AG09319 (cell line): Measurements from ENCODE around the gene EGFR.

Experiments used
- DNase-seq: peaks from one replicate; pipeline ENCODE4 v3.0.0-alpha.2; 2010; ENCODE audit warnings: low read depth; ENCODE audit errors: extremely low read depth
- TF ChIP-seq, protein P1 (sequence below): IDR thresholded peaks from 2 replicates; pipeline ENCODE4 v1.5.1; 2011; ENCODE audit warnings: low read depth, mild to moderate bottlenecking, inconsistent platforms, low read length, moderate library complexity

EGFR gene

DNA sequence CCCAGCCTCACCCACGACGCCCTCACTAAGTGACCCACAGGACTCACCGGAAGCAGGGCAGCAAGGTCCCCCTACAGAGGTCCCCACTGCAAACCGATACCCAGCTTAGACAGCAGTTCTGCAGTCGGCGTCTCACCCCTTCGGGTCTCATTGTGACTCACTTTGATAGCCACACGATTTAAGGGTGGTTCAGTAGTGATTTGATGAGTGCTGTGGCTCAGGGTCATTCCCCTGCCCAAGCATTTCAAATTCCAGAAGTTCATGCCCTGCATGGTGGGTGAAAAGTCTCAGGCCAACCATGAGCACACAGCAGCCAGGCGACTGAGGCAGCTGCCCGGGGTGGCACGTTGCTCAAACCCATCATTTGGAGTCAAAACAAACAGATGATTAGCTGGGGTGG is 93.2 kb downstream of the EGFR start:
- DNase-seq, result no peak
- TF ChIP-seq, protein P1, sequence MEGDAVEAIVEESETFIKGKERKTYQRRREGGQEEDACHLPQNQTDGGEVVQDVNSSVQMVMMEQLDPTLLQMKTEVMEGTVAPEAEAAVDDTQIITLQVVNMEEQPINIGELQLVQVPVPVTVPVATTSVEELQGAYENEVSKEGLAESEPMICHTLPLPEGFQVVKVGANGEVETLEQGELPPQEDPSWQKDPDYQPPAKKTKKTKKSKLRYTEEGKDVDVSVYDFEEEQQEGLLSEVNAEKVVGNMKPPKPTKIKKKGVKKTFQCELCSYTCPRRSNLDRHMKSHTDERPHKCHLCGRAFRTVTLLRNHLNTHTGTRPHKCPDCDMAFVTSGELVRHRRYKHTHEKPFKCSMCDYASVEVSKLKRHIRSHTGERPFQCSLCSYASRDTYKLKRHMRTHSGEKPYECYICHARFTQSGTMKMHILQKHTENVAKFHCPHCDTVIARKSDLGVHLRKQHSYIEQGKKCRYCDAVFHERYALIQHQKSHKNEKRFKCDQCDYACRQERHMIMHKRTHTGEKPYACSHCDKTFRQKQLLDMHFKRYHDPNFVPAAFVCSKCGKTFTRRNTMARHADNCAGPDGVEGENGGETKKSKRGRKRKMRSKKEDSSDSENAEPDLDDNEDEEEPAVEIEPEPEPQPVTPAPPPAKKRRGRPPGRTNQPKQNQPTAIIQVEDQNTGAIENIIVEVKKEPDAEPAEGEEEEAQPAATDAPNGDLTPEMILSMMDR, result no peak

DNA sequence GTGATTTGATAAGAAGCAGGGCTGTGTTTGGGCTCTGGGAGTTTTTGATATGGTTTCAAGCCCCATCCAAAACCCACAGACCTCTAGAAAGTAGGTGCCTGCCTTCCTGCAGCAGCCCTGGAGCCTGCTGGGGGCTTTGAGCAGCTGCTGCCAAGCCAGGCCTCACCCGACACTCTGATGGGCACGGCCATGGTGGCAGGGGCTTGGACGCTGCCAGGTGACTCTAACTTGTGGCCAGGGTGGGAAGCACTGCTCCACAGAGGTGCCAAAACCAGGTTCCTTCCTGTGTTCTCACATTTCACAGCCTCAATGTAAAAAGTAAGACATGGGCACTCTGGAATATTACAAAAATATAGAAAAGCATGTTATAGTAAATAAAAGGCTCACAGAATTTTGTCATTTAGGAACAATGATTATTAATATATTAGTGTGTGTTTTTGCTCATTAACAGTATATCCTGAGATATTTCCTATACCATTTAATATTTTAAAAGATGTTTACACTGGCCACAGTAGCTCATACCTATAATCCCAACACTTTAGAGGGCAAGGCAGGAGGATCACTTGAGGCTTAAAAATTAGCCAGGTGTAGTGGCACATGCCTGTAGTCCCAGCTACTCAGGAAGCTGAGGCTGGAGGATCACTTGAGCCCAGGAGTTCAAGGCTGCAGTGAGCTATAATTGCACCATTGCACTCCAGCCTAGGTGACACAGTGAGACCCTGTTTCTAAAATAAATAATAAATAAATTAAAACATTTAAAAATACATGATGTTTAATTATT is 95.1 kb downstream of the EGFR start:
- DNase-seq, result no peak
- TF ChIP-seq, protein P1, result no peak

DNA sequence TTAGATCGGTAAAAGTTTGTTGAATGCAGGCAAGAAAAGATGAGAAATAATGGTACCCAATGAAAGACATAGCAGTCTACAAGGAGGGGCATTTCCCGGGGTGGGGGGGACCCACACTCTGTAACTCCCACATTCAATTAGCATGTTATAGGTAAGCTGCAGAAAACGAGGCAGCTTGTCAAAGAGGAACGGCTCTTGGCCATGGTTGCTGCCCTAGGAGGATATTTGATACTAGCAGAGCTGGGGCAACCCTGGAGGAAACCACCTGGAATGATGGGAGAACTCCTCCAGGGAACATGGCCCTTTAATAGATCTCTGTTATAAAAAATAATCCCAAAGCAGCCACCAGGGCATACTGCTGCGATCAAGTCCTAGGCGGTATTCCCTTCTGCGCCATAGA is 98.5 kb downstream of the EGFR start:
- TF ChIP-seq, protein P1, result no peak

DNA sequence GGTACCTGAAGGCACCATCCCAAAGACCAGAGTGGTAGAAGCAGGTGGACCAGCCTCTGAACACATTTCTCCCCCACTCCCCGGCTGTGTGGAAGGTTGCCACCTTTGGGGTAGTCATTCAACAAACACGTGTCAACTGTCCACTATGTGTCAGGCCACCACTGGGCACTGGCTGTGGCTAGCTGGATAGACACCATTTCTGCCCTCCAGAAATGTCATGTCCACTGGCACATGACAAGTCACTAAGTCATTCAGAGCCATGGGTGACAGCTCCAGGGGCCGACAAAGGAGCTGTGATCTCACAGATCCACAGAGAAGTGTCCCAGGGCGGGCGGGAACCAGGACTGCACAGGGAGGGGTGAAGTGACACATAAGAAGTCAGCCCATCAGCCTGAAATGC is 99.6 kb downstream of the EGFR start:
- no peak for DNase-seq
- TF ChIP-seq, protein P1, result no peak

More for the DNA sequence above, 98.5 kb downstream of the EGFR start:
- no peak for DNase-seq

DNA sequence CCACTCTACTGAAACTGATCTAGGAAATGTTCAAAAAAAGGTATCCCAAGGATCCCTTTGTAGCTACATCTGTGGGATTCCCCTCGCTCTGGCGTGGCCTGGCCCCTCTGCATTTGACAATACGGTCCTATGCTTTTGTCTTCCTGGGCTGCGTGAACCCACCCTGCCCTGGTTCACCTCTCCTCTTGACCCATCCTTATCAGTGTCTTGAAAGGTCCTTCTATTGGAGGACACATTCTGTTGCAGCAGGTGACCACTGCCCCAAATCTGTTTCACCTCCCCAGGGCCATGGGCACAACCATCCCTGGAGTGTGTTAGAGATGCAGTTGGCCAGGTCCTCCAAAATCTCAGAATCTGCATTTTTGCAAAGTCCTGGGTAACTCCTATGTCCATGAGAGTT is 100.8 kb downstream of the EGFR start:
- TF ChIP-seq, protein P1, result no peak
- DNase-seq, result no peak

DNA sequence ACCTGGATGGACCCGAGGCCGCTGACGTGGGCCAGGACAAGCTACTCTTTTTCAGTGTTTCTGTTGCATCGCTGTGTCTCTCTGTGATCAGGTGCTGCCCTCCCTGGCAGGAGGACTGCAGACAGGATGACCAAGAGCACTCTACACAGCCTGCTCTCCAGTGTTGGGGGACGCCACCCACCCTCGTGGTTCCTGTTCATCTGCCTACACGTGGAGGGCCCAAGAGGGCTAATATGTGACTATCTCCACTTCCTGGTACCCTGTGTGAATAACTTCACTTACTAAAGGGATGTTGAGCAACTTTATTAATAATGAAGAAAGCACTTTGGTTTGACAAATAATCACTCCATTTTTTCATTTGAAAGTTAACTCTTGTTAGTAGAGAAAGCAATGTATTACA is 101.3 kb downstream of the EGFR start:
- TF ChIP-seq, protein P1, result no peak
- DNase-seq, result no peak

DNA sequence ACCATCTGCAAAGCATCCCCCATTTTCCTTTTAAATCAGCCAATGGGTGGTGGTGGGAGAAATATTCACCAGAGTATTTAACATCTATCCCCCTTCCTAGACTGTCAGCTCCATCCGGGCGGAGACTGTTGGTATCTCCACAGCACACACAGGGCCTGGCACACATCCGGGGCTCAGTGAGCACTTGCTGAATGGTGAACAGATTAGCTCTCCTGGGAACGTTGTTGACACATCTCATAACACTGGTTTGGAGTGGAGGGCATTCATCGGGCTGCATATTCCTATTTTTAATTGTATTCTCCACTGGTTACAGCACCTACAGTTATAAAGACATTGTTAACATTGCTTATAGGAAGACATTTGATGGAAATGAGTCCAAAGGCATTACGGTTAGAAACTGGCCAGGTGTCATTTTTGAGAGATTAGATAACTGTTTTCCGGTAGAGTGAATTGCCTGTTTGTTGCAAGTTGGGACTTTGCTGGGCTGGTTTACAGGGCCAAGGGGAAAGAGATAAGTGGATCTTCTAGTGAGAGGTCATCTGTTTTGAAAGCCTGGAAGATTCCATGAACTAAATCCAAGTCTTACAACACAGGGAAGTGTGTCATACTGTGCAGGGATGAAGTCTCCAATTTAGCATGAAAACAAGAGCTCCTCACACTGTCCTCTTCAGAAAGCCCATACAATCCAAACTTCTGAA is 101.8 kb downstream of the EGFR start:
- DNase-seq, result no peak
- TF ChIP-seq, protein P1, result no peak
